Brain pericyte (primary cell): ENCODE measurements around the gene BECN2.
"Not testable (repeated sequence)": the region's sequence is repeated elsewhere in the genome, so short reads cannot be mapped to it uniquely, and the experiment has no call there.

Experiments used
- DNase-seq: peaks from one replicate; pipeline ENCODE4 v3.0.0-alpha.2; 2012; ENCODE audit warnings: low read depth, low spot score

Gene BECN2

GRCh38 chr1:241979071-241979470 lies 21.5 kb downstream of the BECN2 start:
- DNase-seq: no peak

GRCh38 chr1:241979926-241980325 lies 22.4 kb downstream of the BECN2 start:
- DNase-seq: no peak

GRCh38 chr1:241985787-241986186 lies 28.2 kb downstream of the BECN2 start:
- DNase-seq: no peak

- DNase-seq: not testable (repeated sequence)
Observed at GRCh38 chr1:241988389-241988930, 30.9 kb downstream of the BECN2 start.

- DNase-seq: peak; percentile 58
Observed at GRCh38 chr1:241990040-241990439, 32.5 kb downstream of the BECN2 start.

- no peak for DNase-seq
Observed at GRCh38 chr1:241992734-241993133, 35.2 kb downstream of the BECN2 start.

DNA sequence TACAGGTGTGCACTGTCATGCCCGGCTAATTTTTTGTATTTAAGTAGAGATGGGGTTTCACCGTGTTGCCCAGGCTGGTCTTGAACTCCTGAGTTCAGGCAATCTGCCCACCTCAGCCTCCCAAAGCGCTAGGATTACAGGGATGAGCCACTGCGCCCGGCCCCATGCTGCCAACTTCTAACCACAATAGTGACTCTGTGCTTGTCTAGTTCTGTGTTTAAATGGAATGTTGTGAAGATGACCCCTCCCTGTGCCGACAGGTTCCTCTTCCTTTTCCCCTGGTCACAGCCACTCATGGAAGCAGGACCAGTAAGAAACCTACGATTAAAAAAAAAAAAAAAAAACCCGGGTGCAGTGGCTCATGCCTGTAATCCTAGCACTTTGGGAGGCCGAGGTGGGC lies 36.6 kb downstream of the BECN2 start:
- no peak for DNase-seq

- no peak for DNase-seq
Observed at GRCh38 chr1:241997401-241997998, 39.9 kb downstream of the BECN2 start.

- peak; percentile 32 for DNase-seq
Observed at GRCh38 chr1:241998412-241998921, 40.9 kb downstream of the BECN2 start.

- DNase-seq: no peak
Observed at GRCh38 chr1:241999026-241999425, 41.5 kb downstream of the BECN2 start, which contains the start of gene MAP1LC3C. Gene MAP1LC3C, minus strand, starts transcription at chr1:241999098. Its CDS starts 90 bp downstream, at chr1:241999008.

GRCh38 chr1:242000434-242000833 lies 42.9 kb downstream of the BECN2 start:
- no peak for DNase-seq

GRCh38 chr1:242002072-242002471 lies 44.5 kb downstream of the BECN2 start:
- DNase-seq: no peak

GRCh38 chr1:242002510-242002909 lies 44.9 kb downstream of the BECN2 start:
- DNase-seq: no peak

DNA sequence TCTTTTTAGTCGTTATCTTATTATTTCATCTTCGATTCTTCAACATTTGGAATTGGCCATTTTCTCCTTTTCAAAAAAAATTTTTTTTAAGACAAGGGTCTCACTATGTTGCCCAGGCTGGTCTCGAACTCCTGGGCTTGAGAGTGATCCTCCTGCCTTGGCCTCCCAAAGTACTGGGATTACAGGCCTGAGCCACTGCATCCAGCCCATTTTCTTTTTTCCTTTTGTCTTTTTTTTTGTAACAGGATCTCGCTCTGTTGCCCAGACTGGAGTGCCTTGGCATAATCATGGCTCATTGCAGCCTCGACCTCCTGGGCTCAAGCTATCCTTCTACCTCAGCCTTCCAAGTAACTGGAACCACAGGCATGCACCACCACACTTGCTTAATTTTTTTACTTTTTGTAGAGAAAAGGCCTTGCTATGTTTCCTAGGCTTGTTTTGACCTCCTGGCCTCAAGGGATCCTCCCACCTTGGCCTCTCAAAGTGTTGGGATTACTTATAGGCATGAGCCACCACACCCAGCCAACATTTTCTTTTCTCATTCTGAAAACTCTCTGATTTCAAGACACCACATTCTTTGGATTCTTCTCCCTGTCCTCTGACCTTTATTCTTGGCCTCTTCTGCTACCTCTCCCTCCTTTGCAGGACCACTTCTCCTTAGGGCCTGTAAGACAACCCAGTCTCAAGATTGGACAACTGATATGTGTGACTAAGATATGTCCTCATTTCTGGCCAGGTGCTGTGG lies 47.4 kb downstream of the BECN2 start:
- DNase-seq: no peak

- no peak for DNase-seq
Observed at GRCh38 chr1:242005866-242006535, 48.4 kb downstream of the BECN2 start.

DNA sequence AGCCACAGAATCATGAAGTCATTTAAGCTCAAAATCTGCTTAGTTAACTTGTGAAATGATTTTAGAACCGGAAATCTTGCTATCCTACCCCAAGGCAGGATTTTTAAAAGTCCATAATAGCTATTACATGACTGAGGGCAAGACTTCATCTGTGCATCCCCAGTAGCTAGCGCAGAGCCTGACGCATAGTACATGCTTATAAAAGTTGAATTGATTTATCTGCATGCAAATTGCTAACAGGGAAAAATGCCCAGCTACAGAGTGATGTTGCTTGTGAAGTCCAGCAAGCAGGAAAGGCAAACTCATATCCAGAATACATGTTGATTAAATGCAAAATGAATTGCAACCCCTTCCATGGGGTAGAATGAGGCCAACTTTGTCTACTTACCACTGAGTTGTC lies 49.4 kb downstream of the BECN2 start:
- DNase-seq: no peak
